NK-92 (cell line): Measurements from ENCODE around the gene MAP2K6.

ENCODE experiments used
- DNase-seq: peaks from one replicate; lab custom pipeline; 2025; ENCODE audit not compliant: unreplicated experiment; lab: John Stamatoyannopoulos, UW

The MAP2K6 gene

GRCh38 chr17:69574257-69575197 lies 160.0 kb downstream of the MAP2K6 start:
- DNase-seq = no peak

GRCh38 chr17:69575346-69575761 lies 160.9 kb downstream of the MAP2K6 start:
- DNase-seq = no peak

GRCh38 chr17:69577098-69577497 lies 162.6 kb downstream of the MAP2K6 start:
- DNase-seq = no peak

DNA sequence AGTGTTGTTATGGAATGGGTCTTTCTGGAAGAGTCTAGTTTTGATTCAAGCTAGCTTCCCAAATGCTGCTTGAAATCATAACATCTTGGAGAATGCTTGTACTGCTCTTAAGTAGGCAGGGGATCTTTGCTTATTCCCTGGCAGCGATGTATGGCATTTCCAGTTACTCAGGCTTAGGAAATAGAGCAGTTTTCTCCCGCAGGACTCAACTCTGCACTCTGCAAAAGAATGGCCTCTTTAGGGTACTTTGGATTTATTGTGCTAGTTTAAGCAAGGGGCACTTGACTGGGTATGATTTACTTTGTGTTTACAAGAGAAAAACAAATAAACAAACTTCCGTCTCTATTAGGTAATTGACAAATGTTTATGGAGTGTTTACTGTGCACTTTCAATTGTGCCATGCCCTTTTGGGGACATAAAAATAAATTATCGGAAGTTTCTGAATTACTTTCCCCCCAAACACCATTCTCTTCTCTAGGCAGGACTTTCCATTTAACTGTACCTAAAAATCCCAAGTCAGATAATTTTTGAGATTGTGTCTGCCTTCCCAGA lies 164.0 kb downstream of the MAP2K6 start:
- no peak for DNase-seq

DNA sequence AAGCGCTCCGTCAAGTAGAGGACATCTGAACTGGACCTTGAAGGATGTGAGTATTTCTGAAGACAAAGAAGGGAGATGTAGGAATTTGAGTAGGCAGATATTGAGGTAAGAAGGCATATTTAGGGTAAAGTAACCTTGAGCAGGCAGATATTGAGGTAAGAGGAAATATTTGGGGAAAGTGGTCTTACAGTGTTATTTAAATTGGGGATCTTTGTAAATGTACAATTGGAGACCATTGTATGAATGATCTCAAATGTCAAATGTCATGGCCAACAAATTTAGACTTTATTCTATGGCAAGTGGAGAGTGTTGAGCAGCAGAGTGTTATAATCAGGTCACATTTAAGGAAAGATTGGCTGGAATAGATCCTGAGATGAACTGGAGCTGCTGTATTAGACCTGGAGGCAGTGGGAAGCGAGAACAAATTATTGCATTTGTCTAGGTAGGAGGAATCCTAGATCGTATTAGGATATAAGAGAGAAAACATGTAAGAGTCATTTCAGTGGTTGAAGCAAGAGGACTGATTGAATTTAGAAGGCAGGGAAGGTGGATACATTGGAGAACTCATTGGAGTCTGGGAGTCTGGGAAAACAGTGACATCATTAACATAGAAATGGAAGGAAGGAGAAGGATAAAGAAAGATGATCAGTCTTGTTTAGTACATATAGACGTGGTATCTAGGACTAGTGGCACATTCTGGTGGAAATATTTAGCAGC lies 165.6 kb downstream of the MAP2K6 start:
- no peak for DNase-seq

DNA sequence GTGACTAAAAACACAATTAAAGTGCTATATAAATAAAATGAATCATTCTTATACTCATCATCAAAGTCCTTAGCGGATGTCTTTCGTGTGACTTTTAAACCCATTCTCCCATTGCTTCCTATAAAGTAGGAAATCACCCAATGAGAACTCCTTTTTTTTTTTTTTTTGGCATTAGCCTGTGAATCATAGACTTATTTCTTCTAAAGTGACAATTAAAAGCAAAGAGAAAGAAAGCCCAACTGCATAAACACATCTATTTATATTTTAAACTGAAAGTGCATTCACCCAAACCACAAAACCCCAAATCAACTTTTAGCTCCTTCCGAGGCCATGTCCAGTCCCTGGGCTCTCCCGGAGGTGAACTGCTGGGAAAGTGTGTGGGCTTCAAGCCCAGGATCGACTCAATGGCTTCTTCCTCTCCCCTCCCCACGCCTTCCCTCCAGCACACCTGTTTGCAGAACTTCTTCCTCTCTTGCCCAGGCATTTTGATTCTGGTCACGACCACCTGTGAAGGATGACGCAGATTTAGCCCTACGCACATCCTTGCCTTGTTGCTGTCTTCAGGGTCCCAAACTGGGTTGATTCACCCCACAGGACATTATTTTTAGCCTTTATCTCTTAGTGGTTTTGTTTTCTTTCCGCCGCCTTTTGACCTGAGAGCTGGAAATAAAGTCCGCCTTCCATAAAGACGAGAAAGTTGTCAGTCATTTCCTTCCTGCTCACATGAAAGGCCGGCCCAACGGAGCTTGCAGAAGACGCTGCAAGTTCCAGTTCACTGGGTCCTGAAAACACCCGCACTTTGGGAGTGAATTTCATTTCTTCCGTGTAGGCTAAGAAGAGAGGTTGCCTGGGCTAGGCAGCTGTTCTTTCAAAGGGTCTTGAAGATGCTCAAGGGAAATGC lies 166.8 kb downstream of the MAP2K6 start:
- DNase-seq = no peak

DNA sequence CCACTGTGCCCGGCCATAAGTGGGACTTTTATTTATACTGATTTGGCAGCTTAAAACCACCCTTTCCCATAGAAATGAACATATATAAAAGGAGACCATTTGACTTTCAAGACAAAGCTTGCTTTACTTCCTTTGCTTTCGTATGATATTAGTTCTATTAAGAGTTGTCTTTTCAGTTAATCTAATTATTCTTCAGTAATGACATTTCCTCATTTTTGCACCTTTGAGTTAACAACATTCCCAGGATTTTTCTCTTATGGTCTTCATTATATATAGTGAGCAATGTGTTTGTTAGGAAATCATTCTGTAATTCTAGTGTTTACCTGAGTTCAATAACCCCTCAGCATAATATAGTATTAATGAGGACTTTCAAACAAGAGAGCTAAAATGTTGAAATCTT lies 173.8 kb downstream of the MAP2K6 start:
- DNase-seq = no peak

- no peak for DNase-seq
These were observed 174.3 kb downstream of the MAP2K6 start for GRCh38 chr17:69588827-69589239.

- DNase-seq = no peak
These were observed 176.2 kb downstream of the MAP2K6 start for GRCh38 chr17:69590671-69591070.

GRCh38 chr17:69592692-69593350 lies 178.3 kb downstream of the MAP2K6 start:
- no peak for DNase-seq

DNA sequence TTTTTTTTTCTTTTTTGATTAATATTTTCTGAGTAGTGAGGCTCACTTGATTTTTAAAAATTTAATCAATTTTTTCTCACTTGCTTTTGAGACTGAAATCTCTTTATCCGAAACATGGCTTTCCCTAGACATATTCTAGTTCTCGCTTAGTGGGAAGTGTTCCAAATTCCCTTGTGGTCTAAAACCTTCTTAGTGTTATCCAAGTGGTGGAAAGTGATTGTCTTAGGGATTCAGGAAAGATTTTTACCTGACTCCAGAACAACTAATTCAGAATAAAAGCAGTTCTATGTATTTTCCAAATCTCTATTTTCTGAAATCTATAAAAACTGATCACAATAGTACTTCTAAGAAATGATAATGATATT lies 178.8 kb downstream of the MAP2K6 start:
- no peak for DNase-seq

DNA sequence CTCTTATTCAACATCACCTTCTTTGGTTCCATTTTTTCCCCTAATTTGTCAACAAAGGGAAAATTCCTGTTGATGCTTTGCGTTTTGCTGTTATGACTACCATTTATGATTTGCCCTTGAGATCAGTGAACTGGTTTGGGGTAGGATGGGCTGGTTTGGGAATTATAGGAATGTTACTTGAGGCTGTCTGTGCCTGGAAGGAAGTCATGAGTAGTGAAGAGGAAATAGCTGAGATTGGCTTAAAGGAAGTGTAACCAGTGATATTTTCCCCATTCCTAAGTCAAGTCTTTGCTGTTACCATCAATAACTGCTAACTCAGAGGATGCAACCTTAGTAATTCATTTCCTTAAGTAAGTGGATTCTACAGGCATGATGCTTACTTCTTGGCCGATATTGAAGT lies 179.2 kb downstream of the MAP2K6 start:
- no peak for DNase-seq

- DNase-seq = no peak
These were observed 180.1 kb downstream of the MAP2K6 start for GRCh38 chr17:69594641-69595040.

DNA sequence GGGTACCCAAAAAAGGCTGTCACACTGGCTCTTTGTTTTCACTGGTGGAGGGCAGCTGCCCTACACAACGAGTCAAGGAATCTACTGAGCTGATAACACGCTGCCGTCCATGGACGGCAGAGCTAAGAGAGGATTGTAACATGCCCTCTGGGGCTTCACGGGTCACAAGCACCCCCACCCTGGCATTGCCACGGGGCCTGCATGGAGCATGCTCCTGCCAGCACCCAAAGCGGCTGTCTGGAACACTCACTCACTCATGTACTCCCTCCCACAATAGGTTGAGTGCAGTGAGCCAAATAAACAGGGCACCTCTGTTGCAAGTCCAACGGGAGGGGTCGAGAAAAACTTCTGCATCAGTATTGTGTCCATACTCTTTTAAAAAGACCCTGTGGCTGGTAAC lies 181.6 kb downstream of the MAP2K6 start:
- DNase-seq = no peak

DNA sequence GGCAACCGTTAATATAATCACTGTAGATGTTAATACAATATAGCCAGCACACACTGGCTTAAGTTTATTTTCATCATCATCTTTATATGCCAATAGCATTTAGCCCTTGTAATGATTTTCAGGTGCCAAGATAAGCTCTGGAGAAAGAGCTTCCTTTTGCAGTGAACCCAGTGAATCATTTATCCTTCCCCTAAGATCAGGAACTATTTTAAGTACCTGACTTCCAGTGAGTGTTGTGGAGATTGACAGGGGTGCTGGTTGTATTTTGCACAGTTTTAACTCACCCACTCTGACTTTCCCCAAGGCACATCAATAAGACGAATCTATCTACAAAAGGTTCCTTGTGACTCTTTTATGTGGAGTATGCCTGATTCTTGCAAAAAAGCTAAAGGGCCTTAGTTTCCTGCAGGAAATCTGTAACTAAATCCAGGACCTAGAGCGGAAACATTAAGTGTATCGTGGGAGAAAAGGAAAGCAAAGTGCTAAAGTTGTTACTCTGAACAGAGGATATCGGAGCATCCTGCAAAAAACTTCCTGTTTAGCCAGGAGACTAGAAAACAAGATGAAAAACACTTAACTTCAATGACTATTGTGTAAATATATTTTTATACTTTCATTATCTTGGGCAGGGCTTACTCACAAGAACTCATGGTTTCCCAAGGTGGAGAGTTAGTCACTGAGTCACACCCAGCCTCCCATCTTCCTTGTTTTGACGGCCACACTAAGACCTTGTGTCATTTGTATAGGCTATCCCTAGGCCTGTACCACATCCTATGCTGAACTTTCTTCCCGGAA lies 183.6 kb downstream of the MAP2K6 start:
- DNase-seq = no peak

GRCh38 chr17:69602972-69603371 lies 188.5 kb downstream of the MAP2K6 start:
- DNase-seq = no peak
